ENCODE data around the gene SLC38A11. TPM values are rescaled to one million over a fixed set of nuclear protein-coding genes. Genes with fewer than 3 reads are reported as not detected.

SLC38A11 gene
- total and polyA plus RNA-seq, 2 experiments from 2014 or later, result not detected

DNA sequence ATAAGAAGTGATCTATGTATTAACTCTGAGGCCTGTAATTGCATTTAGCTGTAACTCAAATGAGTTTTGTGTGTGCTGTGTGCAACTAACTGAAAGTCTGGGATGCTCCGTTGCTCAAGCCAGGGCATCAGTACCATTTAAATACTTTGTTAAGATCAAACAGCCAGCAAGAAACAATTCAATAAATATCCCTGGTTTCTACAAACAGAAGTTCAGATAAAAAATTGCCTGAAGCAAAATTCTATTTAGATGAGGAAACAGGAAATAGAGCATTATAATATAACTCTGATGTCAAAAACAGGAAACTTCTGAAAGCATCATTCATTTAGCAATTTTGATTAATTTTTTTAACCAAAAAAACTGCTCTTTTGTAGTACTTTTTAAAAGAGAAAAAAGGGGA lies 18.9 kb upstream of the SLC38A11 start (continued):
- TF ChIP-seq POLR2AphosphoS5 (IDR thresholded peaks at IDR 0.05; ENCODE audit: low read depth), result no peak

GRCh38 chr2:164972216-164972615 lies 16.9 kb upstream of the SLC38A11 start:
- Histone ChIP-seq H3K9me2 (ENCODE audit: insufficient read depth) (peaks cover 5% of the 10 kb centered on the region; the same call in 1 of the 2 replicates), H3K4me3 (no peak overlapping the region), H3K4me1 (ENCODE audit: insufficient read depth) (no peaks in the 10 kb centered on the region), H3K79me2 (replicated peaks; ENCODE audit: insufficient read depth) (no peaks in the 10 kb centered on the region), H3K27ac (ENCODE audit: low read depth) (no peak overlapping the region), H2AFZ (no peak overlapping the region), H3K27me3 (ENCODE audit: insufficient read depth) (no peaks in the 10 kb centered on the region), H3K36me3 (ENCODE audit: insufficient read depth) (no peaks in the 10 kb centered on the region), H3F3A (replicated peaks; ENCODE audit: low read depth) (no peaks in the 10 kb centered on the region), H3K4me2 (no peak overlapping the region), H4K20me1 (replicated peaks; ENCODE audit: insufficient read depth) (no peaks in the 10 kb centered on the region)
- DNase-seq (ENCODE audit: low spot score) (no peak), ATAC-seq (no peak)
- H3K36me3 Mint-ChIP-seq (ENCODE audit: low read depth), result no peaks in the 10 kb centered on the region; the same call in 2 of the 3 replicates
- TF ChIP-seq, protein P1, sequence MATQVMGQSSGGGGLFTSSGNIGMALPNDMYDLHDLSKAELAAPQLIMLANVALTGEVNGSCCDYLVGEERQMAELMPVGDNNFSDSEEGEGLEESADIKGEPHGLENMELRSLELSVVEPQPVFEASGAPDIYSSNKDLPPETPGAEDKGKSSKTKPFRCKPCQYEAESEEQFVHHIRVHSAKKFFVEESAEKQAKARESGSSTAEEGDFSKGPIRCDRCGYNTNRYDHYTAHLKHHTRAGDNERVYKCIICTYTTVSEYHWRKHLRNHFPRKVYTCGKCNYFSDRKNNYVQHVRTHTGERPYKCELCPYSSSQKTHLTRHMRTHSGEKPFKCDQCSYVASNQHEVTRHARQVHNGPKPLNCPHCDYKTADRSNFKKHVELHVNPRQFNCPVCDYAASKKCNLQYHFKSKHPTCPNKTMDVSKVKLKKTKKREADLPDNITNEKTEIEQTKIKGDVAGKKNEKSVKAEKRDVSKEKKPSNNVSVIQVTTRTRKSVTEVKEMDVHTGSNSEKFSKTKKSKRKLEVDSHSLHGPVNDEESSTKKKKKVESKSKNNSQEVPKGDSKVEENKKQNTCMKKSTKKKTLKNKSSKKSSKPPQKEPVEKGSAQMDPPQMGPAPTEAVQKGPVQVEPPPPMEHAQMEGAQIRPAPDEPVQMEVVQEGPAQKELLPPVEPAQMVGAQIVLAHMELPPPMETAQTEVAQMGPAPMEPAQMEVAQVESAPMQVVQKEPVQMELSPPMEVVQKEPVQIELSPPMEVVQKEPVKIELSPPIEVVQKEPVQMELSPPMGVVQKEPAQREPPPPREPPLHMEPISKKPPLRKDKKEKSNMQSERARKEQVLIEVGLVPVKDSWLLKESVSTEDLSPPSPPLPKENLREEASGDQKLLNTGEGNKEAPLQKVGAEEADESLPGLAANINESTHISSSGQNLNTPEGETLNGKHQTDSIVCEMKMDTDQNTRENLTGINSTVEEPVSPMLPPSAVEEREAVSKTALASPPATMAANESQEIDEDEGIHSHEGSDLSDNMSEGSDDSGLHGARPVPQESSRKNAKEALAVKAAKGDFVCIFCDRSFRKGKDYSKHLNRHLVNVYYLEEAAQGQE (IDR thresholded peaks at IDR 0.05; ENCODE audit: unreplicated experiment), result no peak
- TF ChIP-seq ZNF114 (CRISPR knock-in tag; IDR thresholded peaks at IDR 0.05), result no peak
- TF ChIP-seq, protein P2, sequence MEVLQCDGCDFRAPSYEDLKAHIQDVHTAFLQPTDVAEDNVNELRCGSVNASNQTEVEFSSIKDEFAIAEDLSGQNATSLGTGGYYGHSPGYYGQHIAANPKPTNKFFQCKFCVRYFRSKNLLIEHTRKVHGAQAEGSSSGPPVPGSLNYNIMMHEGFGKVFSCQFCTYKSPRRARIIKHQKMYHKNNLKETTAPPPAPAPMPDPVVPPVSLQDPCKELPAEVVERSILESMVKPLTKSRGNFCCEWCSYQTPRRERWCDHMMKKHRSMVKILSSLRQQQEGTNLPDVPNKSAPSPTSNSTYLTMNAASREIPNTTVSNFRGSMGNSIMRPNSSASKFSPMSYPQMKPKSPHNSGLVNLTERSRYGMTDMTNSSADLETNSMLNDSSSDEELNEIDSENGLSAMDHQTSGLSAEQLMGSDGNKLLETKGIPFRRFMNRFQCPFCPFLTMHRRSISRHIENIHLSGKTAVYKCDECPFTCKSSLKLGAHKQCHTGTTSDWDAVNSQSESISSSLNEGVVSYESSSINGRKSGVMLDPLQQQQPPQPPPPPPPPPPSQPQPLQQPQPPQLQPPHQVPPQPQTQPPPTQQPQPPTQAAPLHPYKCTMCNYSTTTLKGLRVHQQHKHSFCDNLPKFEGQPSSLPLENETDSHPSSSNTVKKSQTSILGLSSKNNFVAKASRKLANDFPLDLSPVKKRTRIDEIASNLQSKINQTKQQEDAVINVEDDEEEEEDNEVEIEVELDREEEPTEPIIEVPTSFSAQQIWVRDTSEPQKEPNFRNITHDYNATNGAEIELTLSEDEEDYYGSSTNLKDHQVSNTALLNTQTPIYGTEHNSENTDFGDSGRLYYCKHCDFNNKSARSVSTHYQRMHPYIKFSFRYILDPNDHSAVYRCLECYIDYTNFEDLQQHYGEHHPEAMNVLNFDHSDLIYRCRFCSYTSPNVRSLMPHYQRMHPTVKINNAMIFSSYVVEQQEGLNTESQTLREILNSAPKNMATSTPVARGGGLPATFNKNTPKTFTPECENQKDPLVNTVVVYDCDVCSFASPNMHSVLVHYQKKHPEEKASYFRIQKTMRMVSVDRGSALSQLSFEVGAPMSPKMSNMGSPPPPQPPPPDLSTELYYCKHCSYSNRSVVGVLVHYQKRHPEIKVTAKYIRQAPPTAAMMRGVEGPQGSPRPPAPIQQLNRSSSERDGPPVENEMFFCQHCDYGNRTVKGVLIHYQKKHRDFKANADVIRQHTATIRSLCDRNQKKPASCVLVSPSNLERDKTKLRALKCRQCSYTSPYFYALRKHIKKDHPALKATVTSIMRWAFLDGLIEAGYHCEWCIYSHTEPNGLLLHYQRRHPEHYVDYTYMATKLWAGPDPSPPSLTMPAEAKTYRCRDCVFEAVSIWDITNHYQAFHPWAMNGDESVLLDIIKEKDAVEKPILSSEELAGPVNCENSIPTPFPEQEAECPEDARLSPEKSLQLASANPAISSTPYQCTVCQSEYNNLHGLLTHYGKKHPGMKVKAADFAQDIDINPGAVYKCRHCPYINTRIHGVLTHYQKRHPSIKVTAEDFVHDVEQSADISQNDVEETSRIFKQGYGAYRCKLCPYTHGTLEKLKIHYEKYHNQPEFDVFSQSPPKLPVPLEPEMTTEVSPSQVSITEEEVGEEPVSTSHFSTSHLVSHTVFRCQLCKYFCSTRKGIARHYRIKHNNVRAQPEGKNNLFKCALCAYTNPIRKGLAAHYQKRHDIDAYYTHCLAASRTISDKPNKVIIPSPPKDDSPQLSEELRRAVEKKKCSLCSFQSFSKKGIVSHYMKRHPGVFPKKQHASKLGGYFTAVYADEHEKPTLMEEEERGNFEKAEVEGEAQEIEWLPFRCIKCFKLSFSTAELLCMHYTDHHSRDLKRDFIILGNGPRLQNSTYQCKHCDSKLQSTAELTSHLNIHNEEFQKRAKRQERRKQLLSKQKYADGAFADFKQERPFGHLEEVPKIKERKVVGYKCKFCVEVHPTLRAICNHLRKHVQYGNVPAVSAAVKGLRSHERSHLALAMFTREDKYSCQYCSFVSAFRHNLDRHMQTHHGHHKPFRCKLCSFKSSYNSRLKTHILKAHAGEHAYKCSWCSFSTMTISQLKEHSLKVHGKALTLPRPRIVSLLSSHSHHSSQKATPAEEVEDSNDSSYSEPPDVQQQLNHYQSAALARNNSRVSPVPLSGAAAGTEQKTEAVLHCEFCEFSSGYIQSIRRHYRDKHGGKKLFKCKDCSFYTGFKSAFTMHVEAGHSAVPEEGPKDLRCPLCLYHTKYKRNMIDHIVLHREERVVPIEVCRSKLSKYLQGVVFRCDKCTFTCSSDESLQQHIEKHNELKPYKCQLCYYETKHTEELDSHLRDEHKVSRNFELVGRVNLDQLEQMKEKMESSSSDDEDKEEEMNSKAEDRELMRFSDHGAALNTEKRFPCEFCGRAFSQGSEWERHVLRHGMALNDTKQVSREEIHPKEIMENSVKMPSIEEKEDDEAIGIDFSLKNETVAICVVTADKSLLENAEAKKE (CRISPR knock-in tag; IDR thresholded peaks at IDR 0.05), result no peak
- H3K4me3 Mint-ChIP-seq, result no peak overlapping the region
- peaks cover 3% of the 10 kb centered on the region; the same call in 1 of the 3 replicates for H3K9me3 Mint-ChIP-seq
- no peaks in the 10 kb centered on the region for H3K27me3 Mint-ChIP-seq (ENCODE audit: insufficient read depth, low read depth, poor library complexity)
- H3K27ac Mint-ChIP-seq, result no peak overlapping the region
- H3K4me1 Mint-ChIP-seq, result peaks cover 7% of the 10 kb centered on the region; the same call in 2 of the 3 replicates

All from GM23338 (cell line).